GM19193 (cell line): ENCODE measurements around the gene RANBP1.

Source experiments
- POLR2A ChIP-seq: IDR thresholded peaks from 4 replicates; pipeline ENCODE4 v1.6.1; 2011; ENCODE audit not compliant: insufficient read depth, insufficient read length; ENCODE audit errors: extremely low read depth

RANBP1 gene

GRCh38 chr22:20096574-20097420 lies 19.1 kb upstream of the RANBP1 start:
- no peak for TF ChIP-seq POLR2A

DNA sequence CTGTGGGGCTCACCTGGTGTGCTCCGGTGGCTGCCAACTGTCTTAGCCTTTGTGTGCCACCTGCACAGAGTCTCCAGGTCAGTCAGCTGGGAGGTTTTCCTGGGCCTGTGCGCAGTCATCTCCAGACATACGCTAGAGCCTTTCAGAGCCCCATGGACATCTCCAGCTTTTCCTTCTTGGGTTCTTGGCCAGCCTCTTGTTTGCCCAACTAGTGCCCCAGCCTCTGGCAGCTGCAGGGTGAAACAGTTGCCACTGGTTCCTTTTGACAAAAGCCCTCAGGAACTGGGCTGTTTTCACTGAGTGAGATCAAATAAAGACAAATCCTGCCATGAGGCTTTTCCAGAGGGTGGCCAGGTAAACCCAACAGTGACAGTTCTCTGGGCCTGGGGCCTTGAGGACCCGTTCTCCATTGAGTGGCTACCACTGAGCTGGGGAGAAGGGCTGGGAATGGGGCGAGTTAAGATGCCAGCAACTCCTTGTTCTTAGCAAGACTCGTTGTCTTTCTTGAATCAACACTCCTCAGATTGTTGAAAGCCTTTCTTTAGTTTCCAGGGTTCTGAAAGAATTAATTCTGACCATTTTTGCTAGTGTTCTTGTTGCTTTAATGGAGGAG lies 16.7 kb upstream of the RANBP1 start:
- no peak for TF ChIP-seq POLR2A

GRCh38 chr22:20101638-20102037 lies 14.3 kb upstream of the RANBP1 start:
- no peak for TF ChIP-seq POLR2A

GRCh38 chr22:20102203-20102780 lies 13.6 kb upstream of the RANBP1 start:
- TF ChIP-seq POLR2A, result no peak

GRCh38 chr22:20105456-20106204 lies 10.3 kb upstream of the RANBP1 start:
- TF ChIP-seq POLR2A, result no peak

DNA sequence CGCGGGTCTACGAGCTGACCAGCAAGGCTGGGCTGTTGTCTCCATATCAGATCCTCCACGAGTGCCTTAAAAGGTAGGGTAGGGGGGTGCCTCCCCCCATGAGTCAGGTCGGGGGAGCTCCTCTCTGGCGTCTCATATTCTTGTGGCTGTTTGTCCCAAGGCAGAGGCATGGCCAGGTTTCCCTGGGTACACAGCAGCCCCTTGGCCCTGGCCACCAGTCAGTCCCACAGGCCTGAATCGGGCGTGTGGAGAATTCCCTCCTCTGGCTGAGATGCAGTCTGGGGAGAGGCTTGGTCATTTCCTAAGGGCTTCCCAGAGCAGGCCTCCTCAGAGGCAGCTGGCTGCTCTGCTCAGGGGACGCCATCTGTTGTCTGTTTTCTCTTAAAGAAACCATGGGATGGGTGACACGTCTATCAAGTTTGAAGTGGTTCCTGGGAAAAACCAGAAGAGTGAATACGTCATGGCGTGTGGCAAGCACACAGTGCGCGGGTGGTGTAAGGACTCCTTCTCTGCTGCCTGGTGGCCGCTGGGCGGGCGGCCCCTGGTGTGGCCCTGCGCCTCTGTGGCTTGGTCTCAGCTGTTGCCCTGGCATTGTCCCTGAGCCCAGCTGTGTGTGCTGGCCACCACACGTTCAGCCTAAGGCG lies 9.6 kb upstream of the RANBP1 start:
- no peak for TF ChIP-seq POLR2A

- TF ChIP-seq POLR2A, result no peak
Measured at GRCh38 chr22:20106849-20107237, 9.1 kb upstream of the RANBP1 start.

- no peak for TF ChIP-seq POLR2A
Measured at GRCh38 chr22:20107471-20107901, 8.4 kb upstream of the RANBP1 start.

DNA sequence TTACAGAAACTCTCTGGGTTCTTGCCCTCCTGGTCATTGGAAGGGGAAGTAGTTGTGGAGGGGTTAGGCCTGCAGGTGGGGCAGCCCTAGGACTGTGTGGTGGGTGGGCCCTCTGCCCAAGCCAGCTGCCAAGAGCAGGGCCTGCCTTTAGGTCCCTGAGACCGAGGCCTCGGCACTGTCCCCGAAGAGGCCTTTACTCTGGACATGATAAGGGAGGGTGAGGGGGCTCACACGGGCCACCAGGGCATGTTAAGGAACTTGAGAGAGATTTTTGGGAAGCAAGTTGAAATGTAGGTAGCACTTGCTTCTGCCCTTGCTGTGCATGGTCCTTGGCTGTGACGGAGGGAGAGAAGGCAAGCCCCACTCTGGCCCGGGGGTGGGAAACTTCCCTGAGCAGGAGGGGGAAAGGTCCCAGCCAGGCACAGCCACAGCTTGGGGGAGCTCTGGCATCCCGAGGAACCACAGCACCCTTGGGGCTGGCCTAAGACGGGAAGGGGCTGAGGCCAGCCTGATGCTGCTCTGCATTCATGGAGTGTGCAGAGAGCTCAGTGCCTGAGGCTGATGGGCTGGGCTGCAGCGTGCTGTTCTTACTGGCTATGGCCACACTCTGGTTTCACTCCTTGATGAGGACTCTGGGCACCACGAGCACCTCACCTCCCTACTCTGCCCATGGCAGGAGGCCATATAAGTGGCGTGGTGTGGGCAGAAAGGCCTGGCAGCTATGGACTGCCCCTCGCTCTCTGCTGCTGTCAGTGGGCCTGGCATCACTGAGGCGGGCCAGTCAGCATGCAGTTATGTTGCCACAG lies 7.8 kb upstream of the RANBP1 start:
- no peak for TF ChIP-seq POLR2A

DNA sequence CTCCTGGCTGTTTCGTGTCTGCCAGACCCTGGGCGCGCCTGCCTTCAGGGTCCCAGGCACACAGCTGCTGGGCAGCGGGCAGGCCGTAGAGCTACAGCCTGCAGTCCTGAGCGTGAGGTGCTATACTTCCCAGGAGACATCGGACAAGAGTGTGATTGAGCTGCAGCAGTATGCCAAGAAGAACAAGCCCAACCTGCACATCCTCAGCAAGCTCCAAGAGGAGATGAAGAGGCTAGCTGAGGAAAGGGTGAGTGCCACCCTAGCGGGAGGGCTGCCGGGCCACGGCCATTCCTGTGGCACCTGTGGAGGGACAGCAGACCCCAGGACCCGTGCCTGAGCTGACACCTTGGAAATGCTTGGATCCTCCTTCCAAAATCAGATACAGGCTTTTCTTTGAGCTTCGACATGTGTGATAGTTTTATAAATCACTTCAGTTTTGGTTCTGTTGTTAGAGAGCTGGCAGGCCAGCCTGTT lies 7.1 kb upstream of the RANBP1 start:
- no peak for TF ChIP-seq POLR2A

DNA sequence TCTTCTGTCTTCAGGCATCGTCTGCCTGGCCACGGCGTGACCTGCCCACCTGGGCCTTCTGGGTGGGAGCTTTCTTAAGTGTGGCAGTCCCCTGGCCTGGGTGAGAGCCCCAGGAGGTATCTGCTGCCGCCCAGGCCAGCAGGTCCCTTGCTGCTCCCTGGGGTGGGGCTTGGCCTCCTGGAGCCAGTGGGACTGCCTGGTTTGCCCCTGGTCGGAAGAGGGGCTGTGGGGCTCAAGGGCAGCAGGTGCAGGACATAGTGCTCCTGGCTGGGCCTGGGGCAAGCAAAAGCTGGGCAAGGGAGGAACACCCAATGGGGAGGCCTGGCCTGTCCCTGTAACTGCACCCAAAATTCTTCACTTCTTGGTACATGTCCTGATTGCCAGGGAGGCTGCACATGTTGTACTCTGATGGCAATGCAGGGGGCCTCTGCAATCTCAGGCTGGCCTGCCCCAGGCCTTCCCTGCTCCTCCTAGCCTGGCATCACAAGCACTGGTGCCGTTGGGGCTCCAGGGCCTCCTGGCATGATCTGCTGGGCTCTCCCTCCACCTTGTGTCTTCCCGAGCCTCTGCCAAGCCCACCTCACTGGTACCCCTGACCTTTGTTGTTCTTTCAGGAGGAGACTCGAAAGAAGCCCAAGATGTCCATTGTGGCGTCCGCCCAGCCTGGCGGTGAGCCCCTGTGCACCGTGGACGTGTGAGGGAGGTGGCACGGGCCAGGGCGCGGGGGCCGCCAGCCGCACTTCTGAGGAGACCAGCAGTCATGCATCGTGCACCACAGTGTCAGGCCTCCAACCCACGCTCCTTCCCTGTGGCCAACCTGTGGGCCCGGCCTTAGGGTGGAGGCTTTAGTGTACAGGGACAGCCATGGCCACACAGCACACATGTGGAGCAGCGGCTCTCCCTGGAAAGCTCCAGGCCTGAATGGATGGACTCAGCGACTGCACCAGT lies 6.2 kb upstream of the RANBP1 start:
- peak; percentile 42 for TF ChIP-seq POLR2A

GRCh38 chr22:20110359-20110985 lies 5.4 kb upstream of the RANBP1 start:
- no peak for TF ChIP-seq POLR2A
